H1 (cell line): ENCODE results near the gene CST7. TPM values are rescaled to one million over a fixed set of nuclear protein-coding genes. Genes with fewer than 3 reads are reported as not detected.

ENCODE experiments used
- CHD1 ChIP-seq: IDR thresholded peaks from 2 replicates; pipeline ENCODE4 v1.6.1; 2012; ENCODE audit warnings: low read depth, low read length, improper control_type of control experiment
- SIRT6 ChIP-seq: IDR thresholded peaks from one replicate; pipeline ENCODE4 v1.7.1; 2012; ENCODE audit warnings: low read length, inconsistent platforms
- TAF1 ChIP-seq: IDR thresholded peaks from 2 replicates; pipeline ENCODE4 v1.6.1; 2011; ENCODE audit warnings: mild to moderate bottlenecking, low read depth, low read length
- ZNF274 ChIP-seq: IDR thresholded peaks from 2 replicates; pipeline ENCODE4 v1.7.0; 2012; ENCODE audit warnings: low read length, borderline replicate concordance; ENCODE audit errors: extremely low read depth
- polyA plus RNA-seq, 7 experiments: library from polyadenylated mRNA; depleted of rRNA in 3 of 7; stranded (reverse) in 5 of 7; unstranded in 2 of 7; fragments of >200 nt in 5 of 7; fragments of 200-250 nt in 2 of 7; gene quantifications; 1 replicate in 5 of 7; 2 replicates in 1 of 7; 4 replicates in 1 of 7; pipeline versions ENCODE4 v1.2.1 to v1.2.3, GENCODE V29; 2011 to 2013; ENCODE audit warnings: missing spikeins in 2 of 7, mixed read lengths in 2 of 7
- total RNA-seq: library from RNA; stranded (reverse); fragmentation: NEBNext Ultra II Directional; extraction: Animal tissue kit (Norgen Biotek cat#: 25700); gene quantifications from 2 replicates; pipeline ENCODE4 v1.2.1, GENCODE V29; 2021

CST7 gene
- total and polyA plus RNA-seq, 2 of the 8 experiments (the other 6 are each of a cell fraction or from before 2014, with no cell fraction given), result not detected

- TF ChIP-seq TAF1, result no peak
- no peak for TF ChIP-seq ZNF274
- TF ChIP-seq SIRT6, result no peak
- no peak for TF ChIP-seq CHD1
Observed at GRCh38 chr20:24953621-24954133, 4.6 kb downstream of the CST7 start (continued).
